HG03175 (cell line): ENCODE results near the gene L1CAM.

Experiments used
- ATAC-seq: cut with Tn5 transposase; IDR thresholded peaks from one replicate; pipeline ENCODE4 v1.9.1; 2021; ENCODE audit warnings: mild to moderate bottlenecking, moderate library complexity; ENCODE audit not compliant: unreplicated experiment

L1CAM gene

GRCh38 chrX:153903991-153904957, 18.3 kb upstream of the L1CAM start, which contains the start of gene AVPR2:
TSS of gene AVPR2 (plus strand) at chrX:153904673. CDS start at chrX:153905146, 473 bp downstream.
- no peak for ATAC-seq

GRCh38 chrX:153903238-153903980, 17.4 kb upstream of the L1CAM start:
- ATAC-seq, result no peak

- ATAC-seq, result no peak
Observed at GRCh38 chrX:153902385-153902784, 16.4 kb upstream of the L1CAM start.

GRCh38 chrX:153901753-153902140, 15.8 kb upstream of the L1CAM start:
- ATAC-seq, result no peak

- peak; percentile 66 for ATAC-seq
Observed at GRCh38 chrX:153900831-153901752, 15.1 kb upstream of the L1CAM start.

GRCh38 chrX:153897899-153898298, 11.9 kb upstream of the L1CAM start:
- no peak for ATAC-seq

- ATAC-seq, result no peak
Observed at GRCh38 chrX:153889123-153889522, 3.1 kb upstream of the L1CAM start.

GRCh38 chrX:153888344-153888743, 2.4 kb upstream of the L1CAM start:
- no peak for ATAC-seq

GRCh38 chrX:153887385-153887784, 1.4 kb upstream of the L1CAM start:
- no peak for ATAC-seq

GRCh38 chrX:153886915-153887314, 942 bp upstream of the L1CAM start:
- ATAC-seq, result no peak

- no peak for ATAC-seq
Observed at GRCh38 chrX:153885208-153885787, 675 bp downstream of the L1CAM start.

- no peak for ATAC-seq
Observed at GRCh38 chrX:153884590-153884989, 1.4 kb downstream of the L1CAM start.

GRCh38 chrX:153884136-153884535, 1.8 kb downstream of the L1CAM start:
- ATAC-seq, result no peak

- no peak for ATAC-seq
Observed at GRCh38 chrX:153883163-153883843, 2.7 kb downstream of the L1CAM start.

- ATAC-seq, result no peak
Observed at GRCh38 chrX:153882557-153882956, 3.4 kb downstream of the L1CAM start.

GRCh38 chrX:153882086-153882498, 3.9 kb downstream of the L1CAM start:
- no peak for ATAC-seq

GRCh38 chrX:153881281-153881680, 4.7 kb downstream of the L1CAM start:
- no peak for ATAC-seq

GRCh38 chrX:153880440-153880815, 5.5 kb downstream of the L1CAM start:
- no peak for ATAC-seq

- ATAC-seq, result no peak
Observed at GRCh38 chrX:153879741-153880439, 6.1 kb downstream of the L1CAM start.
